Measurements from ENCODE around the gene SLC49A3. TPM values are rescaled to one million over a fixed set of nuclear protein-coding genes. Genes with fewer than 3 reads are reported as not detected.

SLC49A3 gene
- total RNA-seq, 1 donor from 2014 or later = 12.6 TPM

- ATAC-seq = no peak
- DNase-seq = no peak
- intact Hi-C loops (cut with micrococcal nuclease) = no loop called here
Measured at GRCh38 chr4:723751-724530, 35.0 kb upstream of the SLC49A3 start.

GRCh38 chr4:722851-723360 lies 34.0 kb upstream of the SLC49A3 start:
- DNase-seq (no peak), ATAC-seq (no peak)
- intact Hi-C loops (cut with micrococcal nuclease) = no loop called here

- no peak for DNase-seq
- intact Hi-C loops (cut with micrococcal nuclease) = no loop called here
- ATAC-seq = no peak
Measured at GRCh38 chr4:722169-722725, 33.3 kb upstream of the SLC49A3 start.

- ATAC-seq (peak; percentile 35), DNase-seq (peak; percentile 62)
- intact Hi-C loops (cut with micrococcal nuclease) = no loop called here
Measured at GRCh38 chr4:721261-722168, 32.6 kb upstream of the SLC49A3 start.

GRCh38 chr4:720111-720860 lies 31.3 kb upstream of the SLC49A3 start:
- ATAC-seq = no peak
- DNase-seq = no peak
- intact Hi-C loops (cut with micrococcal nuclease) = no loop called here

GRCh38 chr4:718460-718859 lies 29.5 kb upstream of the SLC49A3 start:
- DNase-seq = no peak
- intact Hi-C loops (cut with micrococcal nuclease) = no loop called here
- peak; percentile 4 for ATAC-seq

GRCh38 chr4:717601-718320 lies 28.8 kb upstream of the SLC49A3 start:
- ATAC-seq (peak; percentile 78), DNase-seq (no peak)
- intact Hi-C loops (cut with micrococcal nuclease) = no loop called here

GRCh38 chr4:714087-714486 lies 25.1 kb upstream of the SLC49A3 start:
- intact Hi-C loops (cut with micrococcal nuclease) = no loop called here
- ATAC-seq = no peak

GRCh38 chr4:712916-713632 lies 24.1 kb upstream of the SLC49A3 start:
- intact Hi-C loops (cut with micrococcal nuclease) = no loop called here
- ATAC-seq = no peak
- DNase-seq = no peak

More at GRCh38 chr4:714087-714486, 25.1 kb upstream of the SLC49A3 start:
- no peak for DNase-seq

GRCh38 chr4:712093-712492 lies 23.1 kb upstream of the SLC49A3 start:
- DNase-seq (no peak), ATAC-seq (no peak)
- intact Hi-C loops (cut with micrococcal nuclease) = no loop called here

GRCh38 chr4:710916-711315 lies 22.0 kb upstream of the SLC49A3 start:
- DNase-seq (no peak), ATAC-seq (peak; percentile 17)
- intact Hi-C loops (cut with micrococcal nuclease) = no loop called here

- intact Hi-C loops (cut with micrococcal nuclease) = no loop called here
- DNase-seq (no peak), ATAC-seq (no peak)
Measured at GRCh38 chr4:710116-710515, 21.2 kb upstream of the SLC49A3 start.

- DNase-seq (no peak), ATAC-seq (no peak)
- intact Hi-C loops (cut with micrococcal nuclease) = no loop called here
Measured at GRCh38 chr4:709348-709747, 20.4 kb upstream of the SLC49A3 start.

GRCh38 chr4:708631-708933 lies 19.6 kb upstream of the SLC49A3 start:
- ATAC-seq (no peak), DNase-seq (no peak)
- intact Hi-C loops (cut with micrococcal nuclease) = no loop called here

- intact Hi-C loops (cut with micrococcal nuclease) = no loop called here
- DNase-seq (no peak), ATAC-seq (no peak)
Measured at GRCh38 chr4:707929-708630, 19.1 kb upstream of the SLC49A3 start.

GRCh38 chr4:706834-707598 lies 18.1 kb upstream of the SLC49A3 start:
- ATAC-seq (no peak), DNase-seq (no peak)
- intact Hi-C loops (cut with micrococcal nuclease) = no loop called here

Data from left ventricle myocardium superior (tissue), 1 donor.